IPS-NIHi7 (cell line): ENCODE results near the gene MAP3K12.

Experiments used
- DNase-seq: peaks from one replicate; pipeline ENCODE4 v3.0.0; 2012; ENCODE audit warnings: mixed read lengths; ENCODE audit errors: extremely low spot score

Gene MAP3K12

GRCh38 chr12:53507603-53507885 lies 8.3 kb upstream of the MAP3K12 start:
- no peak for DNase-seq

- no peak for DNase-seq
These were observed 7.8 kb upstream of the MAP3K12 start, which contains the start of gene NPFF for GRCh38 chr12:53506881-53507602. TSS of gene NPFF (minus strand) at chr12:53507484. CDS start at chr12:53507474, 10 bp downstream.

GRCh38 chr12:53506450-53506785 lies 7.2 kb upstream of the MAP3K12 start:
- no peak for DNase-seq

- DNase-seq, result no peak
These were observed 6.5 kb upstream of the MAP3K12 start for GRCh38 chr12:53505555-53506449.

- DNase-seq, result no peak
These were observed 5.8 kb upstream of the MAP3K12 start for GRCh38 chr12:53505086-53505485.

GRCh38 chr12:53504004-53504920 lies 5.0 kb upstream of the MAP3K12 start:
- no peak for DNase-seq

GRCh38 chr12:53502983-53503728 lies 3.9 kb upstream of the MAP3K12 start:
- DNase-seq, result no peak

- no peak for DNase-seq
These were observed 3.1 kb upstream of the MAP3K12 start for GRCh38 chr12:53502331-53502730.

GRCh38 chr12:53501615-53502181 lies 2.4 kb upstream of the MAP3K12 start:
- no peak for DNase-seq

- peak; percentile 92 for DNase-seq
These were observed 1.7 kb upstream of the MAP3K12 start, which contains the start of gene TARBP2 for GRCh38 chr12:53500776-53501614. TSS of gene TARBP2 (plus strand) at chr12:53501283. CDS start at chr12:53501409, 126 bp downstream.

- peak; percentile 94 for DNase-seq
These were observed 1.0 kb upstream of the MAP3K12 start for GRCh38 chr12:53500142-53500775.

GRCh38 chr12:53498235-53498630 lies 1.0 kb downstream of the MAP3K12 start:
- DNase-seq, result no peak

GRCh38 chr12:53497461-53497860 lies 1.8 kb downstream of the MAP3K12 start:
- DNase-seq, result no peak

- DNase-seq, result no peak
These were observed 2.6 kb downstream of the MAP3K12 start for GRCh38 chr12:53496752-53497032.

- peak; percentile 55 for DNase-seq
These were observed 3.1 kb downstream of the MAP3K12 start for GRCh38 chr12:53495903-53496751.

- DNase-seq, result no peak
These were observed 5.5 kb downstream of the MAP3K12 start for GRCh38 chr12:53493610-53494391.

- peak; percentile 87 for DNase-seq
These were observed 6.2 kb downstream of the MAP3K12 start for GRCh38 chr12:53492830-53493609.
